Measurements from ENCODE around the gene HOXA10.

DNA sequence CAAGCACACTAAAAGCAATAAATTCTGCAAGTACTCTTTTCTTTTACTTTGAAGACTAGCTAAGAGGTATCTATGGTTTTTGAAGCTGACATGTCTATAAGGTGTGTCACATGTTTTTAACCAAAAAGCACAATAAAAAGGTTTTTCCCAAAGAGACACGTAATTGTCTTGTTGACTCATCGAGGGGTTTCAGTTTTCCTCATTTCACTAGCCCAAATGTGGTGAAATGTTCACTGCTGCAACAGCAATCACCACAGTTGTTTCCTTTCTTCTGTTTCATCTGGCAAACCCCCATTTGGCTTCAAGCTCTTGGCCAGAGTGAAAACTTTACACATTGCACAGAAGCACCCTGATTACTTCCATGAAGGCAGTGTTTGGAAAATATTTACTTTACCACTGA is 39.7 kb downstream of the HOXA10 start:
- no peak for TF ChIP-seq POLR2A (IDR thresholded peaks at IDR 0.05)
- TF ChIP-seq, protein P1, sequence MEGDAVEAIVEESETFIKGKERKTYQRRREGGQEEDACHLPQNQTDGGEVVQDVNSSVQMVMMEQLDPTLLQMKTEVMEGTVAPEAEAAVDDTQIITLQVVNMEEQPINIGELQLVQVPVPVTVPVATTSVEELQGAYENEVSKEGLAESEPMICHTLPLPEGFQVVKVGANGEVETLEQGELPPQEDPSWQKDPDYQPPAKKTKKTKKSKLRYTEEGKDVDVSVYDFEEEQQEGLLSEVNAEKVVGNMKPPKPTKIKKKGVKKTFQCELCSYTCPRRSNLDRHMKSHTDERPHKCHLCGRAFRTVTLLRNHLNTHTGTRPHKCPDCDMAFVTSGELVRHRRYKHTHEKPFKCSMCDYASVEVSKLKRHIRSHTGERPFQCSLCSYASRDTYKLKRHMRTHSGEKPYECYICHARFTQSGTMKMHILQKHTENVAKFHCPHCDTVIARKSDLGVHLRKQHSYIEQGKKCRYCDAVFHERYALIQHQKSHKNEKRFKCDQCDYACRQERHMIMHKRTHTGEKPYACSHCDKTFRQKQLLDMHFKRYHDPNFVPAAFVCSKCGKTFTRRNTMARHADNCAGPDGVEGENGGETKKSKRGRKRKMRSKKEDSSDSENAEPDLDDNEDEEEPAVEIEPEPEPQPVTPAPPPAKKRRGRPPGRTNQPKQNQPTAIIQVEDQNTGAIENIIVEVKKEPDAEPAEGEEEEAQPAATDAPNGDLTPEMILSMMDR (IDR thresholded peaks at IDR 0.05): no peak
